HCT116 (cell line): ENCODE data around the gene SELENBP1. TPM values are rescaled to one million over a fixed set of nuclear protein-coding genes. Genes with fewer than 3 reads are reported as not detected.
"Not testable (repeated sequence)": the region's sequence is repeated elsewhere in the genome, so short reads cannot be mapped to it uniquely, and the experiment has no call there.

Experiments
- ATAC-seq: fragments of 200-7000 bp; cut with Tn5 transposase; 2 replicates; pipeline ENCODE4 v1.9.1; 2020; ENCODE audit warnings: mild to moderate bottlenecking, moderate library complexity
- BruUV-seq: library from RNA; stranded (reverse); fragments of 400-500 nt; replicated peaks from 2 replicates; lab custom pipeline; 2021; lab: Mats Ljungman, UMichigan
- CTCF ChIA-PET: fragments of 300-600 bp; sonication (Branson Sonifier 250); formaldehyde crosslinking; loops from one replicate; lab custom pipeline; 2021; ENCODE audit warnings: antibody characterized with exemption; lab: Charles Lee
- POLR2A ChIA-PET: fragments of 300-600, 350-600 bp; sonication (Branson Sonifier 250); formaldehyde crosslinking; loops from one replicate; lab custom pipeline; 2021; ENCODE audit warnings: antibody characterized with exemption; lab: Charles Lee
- RAD21 ChIA-PET, 2 experiments: fragments of 300-600 bp; sonication (Branson Sonifier 250); formaldehyde crosslinking; loops; one replicate each; lab custom pipeline; 2023; ENCODE audit warnings: low total read pairs in 2 of 2; ENCODE audit not compliant: uncharacterized antibody in 2 of 2, unreplicated experiment in 2 of 2, low non-redundant PET in 1 of 2; lab: Charles Lee
- DNase-seq: peaks from one replicate; pipeline ENCODE4 v3.0.0-alpha.2; 2010; ENCODE audit warnings: low read depth, low spot score
- H2AFZ ChIP-seq: fragments of 200-600 bp; shearing (Covaris generic), sonication (generic); 2 replicates; pipeline ENCODE4 v1.6.1; 2017; ENCODE audit warnings: low read depth, mixed run types, mixed read lengths, antibody characterized with exemption, low read length; ENCODE audit not compliant: poor library complexity, severe bottlenecking
- H3K27ac ChIP-seq: 2 replicates; pipeline ENCODE4 v1.5.1; 2012; ENCODE audit warnings: low read depth, low read length
- H3K27me3 ChIP-seq: fragments of 200-600 bp; sonication (generic); 2 replicates; pipeline ENCODE4 v1.6.1; 2016; ENCODE audit warnings: mixed run types, low read length, mixed read lengths; ENCODE audit not compliant: insufficient read depth
- H3K36me3 ChIP-seq, 2 experiments: fragments of 200-500 bp in 1 of 2; fragments of 200-600 bp in 1 of 2; sonication (Bioruptor generic) in 1 of 2; sonication (generic) in 1 of 2; 2 replicates each; pipeline versions ENCODE4 v1.5.1 to v1.6.1; 2014 to 2016; ENCODE audit warnings: low read length in 2 of 2, inconsistent platforms in 1 of 2, mixed read lengths in 1 of 2, mixed run types in 1 of 2; ENCODE audit not compliant: insufficient read depth in 2 of 2, control insufficient read depth in 1 of 2
- H3K4me1 ChIP-seq, 2 experiments: fragments of 200-600 bp in 1 of 2; sonication (generic) in 1 of 2; 2 replicates each; pipeline versions ENCODE4 v1.5.1 to v1.6.1; 2012 to 2017; ENCODE audit warnings: low read length in 2 of 2, inconsistent platforms in 1 of 2, mild to moderate bottlenecking in 1 of 2, mixed read lengths in 1 of 2, mixed run types in 1 of 2, moderate library complexity in 1 of 2; ENCODE audit not compliant: insufficient read depth in 2 of 2, control insufficient read depth in 1 of 2
- H3K4me2 ChIP-seq: fragments of 200-600 bp; sonication (generic); 2 replicates; pipeline ENCODE4 v1.6.1; 2017; ENCODE audit warnings: mixed run types, low read length, mixed read lengths
- H3K4me3 ChIP-seq, 2 experiments: fragments of 200-600 bp in 1 of 2; sonication (generic) in 1 of 2; replicated peaks in 1 of 2; 2 replicates each; pipeline ENCODE4 v1.5.1; 2011 to 2016; ENCODE audit warnings: low read length in 2 of 2, control low read depth in 1 of 2, low read depth in 1 of 2, mild to moderate bottlenecking in 1 of 2, mixed read lengths in 1 of 2, mixed run types in 1 of 2
- H3K79me2 ChIP-seq: fragments of 200-600 bp; sonication (generic); 2 replicates; pipeline ENCODE4 v1.6.1; 2017; ENCODE audit warnings: mild to moderate bottlenecking, mixed run types, low read length, moderate library complexity, mixed read lengths; ENCODE audit not compliant: insufficient read depth
- H3K9ac ChIP-seq: fragments of 200-600 bp; sonication (generic); 2 replicates; pipeline ENCODE4 v1.6.1; 2016; ENCODE audit warnings: low read length, mixed read lengths
- H3K9me2 ChIP-seq: fragments of 200-600 bp; sonication (generic), shearing (Covaris generic); 2 replicates; pipeline ENCODE4 v1.6.1; 2017; ENCODE audit warnings: mixed run types, mild to moderate bottlenecking, moderate library complexity; ENCODE audit not compliant: insufficient read depth
- H3K9me3 ChIP-seq, 2 experiments: fragments of 200-500 bp in 1 of 2; fragments of 200-600 bp in 1 of 2; sonication (Bioruptor generic) in 1 of 2; sonication (generic) in 1 of 2; 2 replicates each; pipeline ENCODE4 v1.6.1; 2014 to 2017; ENCODE audit warnings: low read length in 2 of 2, mixed read lengths in 2 of 2, inconsistent platforms in 1 of 2, low read depth in 1 of 2, mild to moderate bottlenecking in 1 of 2, mixed run types in 1 of 2, moderate library complexity in 1 of 2; ENCODE audit not compliant: control insufficient read depth in 1 of 2, insufficient read depth in 1 of 2
- H4K20me1 ChIP-seq: fragments of 200-600 bp; sonication (generic), shearing (Covaris generic); 2 replicates; pipeline ENCODE4 v1.6.1; 2017; ENCODE audit warnings: mixed run types, mild to moderate bottlenecking, moderate library complexity; ENCODE audit not compliant: insufficient read depth
- CBX3 ChIP-seq: IDR thresholded peaks from 2 replicates; pipeline ENCODE4 v1.6.1; 2012; ENCODE audit warnings: low read depth
- ELF1 ChIP-seq: IDR thresholded peaks from 2 replicates; pipeline ENCODE4 v1.6.1; 2012; ENCODE audit warnings: low read depth, borderline replicate concordance
- EZH2 ChIP-seq: fragments of 200-600 bp; sonication (generic); IDR thresholded peaks from 2 replicates; pipeline ENCODE4 v1.6.1; 2017; ENCODE audit warnings: antibody characterized with exemption, mixed run types
- FOSL1 ChIP-seq: IDR thresholded peaks from 2 replicates; pipeline ENCODE4 v1.6.1; 2012; ENCODE audit warnings: low read depth
- JUND ChIP-seq: IDR thresholded peaks from 2 replicates; pipeline ENCODE4 v1.6.1; 2012
- MAX ChIP-seq: IDR thresholded peaks from 2 replicates; pipeline ENCODE4 v1.6.1; 2012
- REST ChIP-seq: IDR thresholded peaks from 2 replicates; pipeline ENCODE4 v1.6.1; 2012; ENCODE audit warnings: low read depth
- SIN3A ChIP-seq: IDR thresholded peaks from 2 replicates; pipeline ENCODE4 v1.6.1; 2012; ENCODE audit warnings: low read depth
- SP1 ChIP-seq: IDR thresholded peaks from 2 replicates; pipeline ENCODE4 v1.6.1; 2012; ENCODE audit warnings: low read depth
- SRF ChIP-seq: IDR thresholded peaks from 2 replicates; pipeline ENCODE4 v1.6.1; 2012; ENCODE audit warnings: low read depth
- TCF7L2 ChIP-seq: IDR thresholded peaks from 2 replicates; pipeline ENCODE4 v1.7.0; 2011; ENCODE audit warnings: borderline replicate concordance, inconsistent platforms; ENCODE audit not compliant: insufficient read depth, insufficient read length; ENCODE audit errors: extremely low read depth
- YY1 ChIP-seq: IDR thresholded peaks from 2 replicates; pipeline ENCODE4 v1.6.1; 2011; ENCODE audit warnings: low read length, low read depth, moderate library complexity, mild to moderate bottlenecking; ENCODE audit not compliant: insufficient replicate concordance; ENCODE audit errors: extremely low read depth
- ZBTB33 ChIP-seq: IDR thresholded peaks from 2 replicates; pipeline ENCODE4 v1.6.1; 2011; ENCODE audit warnings: mild to moderate bottlenecking, low read length, moderate library complexity; ENCODE audit not compliant: insufficient replicate concordance; ENCODE audit errors: extremely low read depth
- ZNF274 ChIP-seq: fragments of 200-500 bp; sonication (Bioruptor generic); IDR thresholded peaks from 2 replicates; pipeline ENCODE4 v1.6.1; 2014; ENCODE audit warnings: mild to moderate bottlenecking, low read depth, low read length, inconsistent platforms
- intact Hi-C: fragments of 100-400 bp; cut with micrococcal nuclease; formaldehyde crosslinking; loops from 2 replicates; pipeline ENCODE4 v1.10.0; 2022
- total RNA-seq: library from RNA; stranded (reverse); gene quantifications from one replicate; pipeline ENCODE4 v1.2.1, GENCODE V29; 2021; ENCODE audit not compliant: unreplicated experiment

Gene SELENBP1
- total RNA-seq, 1 experiment from 2014 or later: 0.42 TPM

- ChIA-PET POLR2A (interaction anchor here (1.2 kb wide), 1 partner anchor 79 kb away, joined by 3 read pairs; no protein-coding TSS in a partner anchor), CTCF (interaction anchor here (1.0 to 1.4 kb wide), 4 partner anchors 17 to 95 kb away, joined by 3 to 5 read pairs (median 3); no protein-coding TSS in a partner anchor)
- H3K36me3 ChIP-seq, H3K9me3 ChIP-seq, RAD21 ChIA-PET, H3K4me3 ChIP-seq, H2AFZ ChIP-seq, H3K9ac ChIP-seq, H3K4me2 ChIP-seq, H4K20me1 ChIP-seq, H3K27ac ChIP-seq, H3K9me2 ChIP-seq, DNase-seq, BruUV-seq, H3K27me3 ChIP-seq, ATAC-seq: not testable (repeated sequence)
- intact Hi-C loops: loop anchor here (5.0 kb wide), 1 partner anchor 199 kb away; the partner anchor contains the start of gene PIP5K1A
- H3K79me2 ChIP-seq: peaks cover 19% of the 10 kb centered on the region
- H3K4me1 ChIP-seq: peaks cover 4 to 22% of the 10 kb centered on the region in 2 experiments; a peak in 3 of 4 replicates
Measured at GRCh38 chr1:151396265-151396664, 23.8 kb upstream of the SELENBP1 start.

- RAD21 ChIA-PET: no interaction called here
- no peak overlapping the region for H3K4me3 ChIP-seq
- DNase-seq (no peak), ATAC-seq (no peak)
- H2AFZ ChIP-seq: no peak overlapping the region
- no peak overlapping the region for H3K27ac ChIP-seq
- POLR2A ChIA-PET: no interaction called here
- H3K36me3 ChIP-seq: no peaks in the 10 kb centered on the region
- H3K9me2 ChIP-seq: no peaks in the 10 kb centered on the region
- H3K27me3 ChIP-seq: no peaks in the 10 kb centered on the region
- H3K4me2 ChIP-seq: no peak overlapping the region
- intact Hi-C loops: no loop called here
- no peaks in the 10 kb centered on the region for H3K9me3 ChIP-seq
- no TSS peak for BruUV-seq
- no peaks in the 10 kb centered on the region for H3K79me2 ChIP-seq
- H4K20me1 ChIP-seq: no peaks in the 10 kb centered on the region
- H3K9ac ChIP-seq: no peak overlapping the region
- CTCF ChIA-PET: no interaction called here
- TF ChIP-seq ZBTB33 (no peak), SIN3A (no peak), YY1 (no peak), SRF (no peak), TCF7L2 (no peak), EZH2 (no peak), FOSL1 (no peak), ZNF274 (no peak), SP1 (no peak), MAX (no peak), ELF1 (no peak), JUND (no peak), CBX3 (no peak), REST (no peak)
- peaks cover 0 to 8% of the 10 kb centered on the region in 2 experiments; a peak in 2 of 4 replicates for H3K4me1 ChIP-seq
Measured at GRCh38 chr1:151393583-151393982, 21.1 kb upstream of the SELENBP1 start.
